ENCODE data around the gene TECPR2.
"Not testable (repeated sequence)": the region's sequence is repeated elsewhere in the genome, so short reads cannot be mapped to it uniquely, and the experiment has no call there.

The TECPR2 gene

GRCh38 chr14:102516531-102517391, 154.0 kb downstream of the TECPR2 start:
- DNase-seq = peak; percentile 54 to 73

GRCh38 chr14:102517392-102518062, 154.8 kb downstream of the TECPR2 start:
- DNase-seq = no peak
- TF ChIP-seq GATA1 (IDR thresholded peaks at IDR 0.05; ENCODE audit: low read depth, low read length) (no peak), POLR2A (IDR thresholded peaks at IDR 0.05; ENCODE audit: low read length) (no peak)

More at GRCh38 chr14:102516531-102517391, 154.0 kb downstream of the TECPR2 start:
- TF ChIP-seq POLR2A (IDR thresholded peaks at IDR 0.05; ENCODE audit: low read length) (no peak), GATA1 (IDR thresholded peaks at IDR 0.05; ENCODE audit: low read depth, low read length) (no peak)

- no peak for DNase-seq
- TF ChIP-seq POLR2A (IDR thresholded peaks at IDR 0.05; ENCODE audit: low read length) = no peak
- TF ChIP-seq GATA1 (IDR thresholded peaks at IDR 0.05; ENCODE audit: low read depth, low read length) = no peak
Measured at GRCh38 chr14:102518063-102518648, 155.4 kb downstream of the TECPR2 start.

GRCh38 chr14:102519709-102520108, 157.0 kb downstream of the TECPR2 start:
- DNase-seq = not testable (repeated sequence)

- DNase-seq = no peak
- TF ChIP-seq GATA1 (IDR thresholded peaks at IDR 0.05; ENCODE audit: low read depth, low read length) (no peak), POLR2A (IDR thresholded peaks at IDR 0.05; ENCODE audit: low read length) (no peak)
Measured at GRCh38 chr14:102523200-102523568, 160.4 kb downstream of the TECPR2 start.

- DNase-seq = no peak
- TF ChIP-seq POLR2A (IDR thresholded peaks at IDR 0.05; ENCODE audit: low read length) = no peak
- TF ChIP-seq GATA1 (IDR thresholded peaks at IDR 0.05; ENCODE audit: low read depth, low read length) = no peak
Measured at GRCh38 chr14:102523569-102524450, 161.1 kb downstream of the TECPR2 start.

- DNase-seq = peak; percentile 91 to 93
- peak; percentile 54 for TF ChIP-seq POLR2A (IDR thresholded peaks at IDR 0.05; ENCODE audit: low read length)
- TF ChIP-seq GATA1 (IDR thresholded peaks at IDR 0.05; ENCODE audit: low read depth, low read length) = no peak
Measured at GRCh38 chr14:102524451-102525218, 161.9 kb downstream of the TECPR2 start.

GRCh38 chr14:102525219-102525928, 162.6 kb downstream of the TECPR2 start:
- TF ChIP-seq GATA1 (IDR thresholded peaks at IDR 0.05; ENCODE audit: low read depth, low read length) (no peak), POLR2A (IDR thresholded peaks at IDR 0.05; ENCODE audit: low read length) (no peak)
- no peak for DNase-seq

- TF ChIP-seq GATA1 (IDR thresholded peaks at IDR 0.05; ENCODE audit: low read depth, low read length) (no peak), POLR2A (IDR thresholded peaks at IDR 0.05; ENCODE audit: low read length) (no peak)
- no peak for DNase-seq
Measured at GRCh38 chr14:102525929-102526497, 163.3 kb downstream of the TECPR2 start.

- TF ChIP-seq POLR2A (IDR thresholded peaks at IDR 0.05; ENCODE audit: low read length) (no peak), GATA1 (IDR thresholded peaks at IDR 0.05; ENCODE audit: low read depth, low read length) (no peak)
- no peak for DNase-seq
Measured at GRCh38 chr14:102528431-102529170, 165.9 kb downstream of the TECPR2 start.

- TF ChIP-seq POLR2A (IDR thresholded peaks at IDR 0.05; ENCODE audit: low read length) = no peak
- peak; percentile 55 to 73 for DNase-seq
Measured at GRCh38 chr14:102530828-102531478, 168.2 kb downstream of the TECPR2 start.

All from erythroblast (primary cell).